H1 (cell line): ENCODE results near the gene PTRH1. TPM values are rescaled to one million over a fixed set of nuclear protein-coding genes. Genes with fewer than 3 reads are reported as not detected.

ENCODE experiments used
- CTCF ChIA-PET: fragments of 300-600 bp; sonication (Branson Sonifier 250); formaldehyde crosslinking; loops from one replicate; lab custom pipeline; 2021; ENCODE audit not compliant: partially characterized antibody; lab: Charles Lee
- POLR2A ChIA-PET: fragments of 300-600 bp; sonication (Branson Sonifier 250); formaldehyde crosslinking; loops from one replicate; lab custom pipeline; 2021; ENCODE audit warnings: inconsistent platforms; ENCODE audit not compliant: partially characterized antibody; lab: Charles Lee
- DNase-seq, 2 experiments: peaks; one replicate each; pipeline versions ENCODE4 v3.0.0 to v3.0.0-alpha.2; 2010 to 2022; ENCODE audit warnings: low spot score in 2 of 2, low read depth in 1 of 2, mixed read lengths in 1 of 2
- FAIRE-seq: peaks from 2 replicates; lab custom pipeline; 2011; peaks lifted over from hg19 to GRCh38; lab: Jason Lieb, UNC
- H2AFZ ChIP-seq: 2 replicates; pipeline ENCODE4 v1.8.1; 2012; ENCODE audit warnings: low read length, inconsistent platforms
- H2AK5ac ChIP-seq: 2 replicates; pipeline ENCODE4 v1.6.1; 2013; ENCODE audit warnings: low read depth, low read length
- H2BK120ac ChIP-seq: replicated peaks from 2 replicates; pipeline ENCODE3; 2013; ENCODE audit warnings: low read depth, low read length, inconsistent platforms
- H2BK12ac ChIP-seq: 2 replicates; pipeline ENCODE4 v1.6.1; 2013; ENCODE audit warnings: low read depth, low read length
- H2BK15ac ChIP-seq: 2 replicates; pipeline ENCODE4 v1.6.1; 2013; ENCODE audit warnings: low read length
- H2BK20ac ChIP-seq: 2 replicates; pipeline ENCODE4 v1.6.1; 2013; ENCODE audit warnings: low read length
- H2BK5ac ChIP-seq: 2 replicates; pipeline ENCODE4 v1.6.1; 2013; ENCODE audit warnings: low read depth, low read length
- H3K14ac ChIP-seq: 2 replicates; pipeline ENCODE4 v1.6.1; 2013; ENCODE audit warnings: inconsistent platforms; ENCODE audit not compliant: insufficient read length
- H3K18ac ChIP-seq: 2 replicates; pipeline ENCODE4 v1.6.1; 2013; ENCODE audit warnings: low read length; ENCODE audit errors: extremely low read depth
- H3K23ac ChIP-seq: 2 replicates; pipeline ENCODE4 v1.6.1; 2013; ENCODE audit warnings: inconsistent platforms; ENCODE audit not compliant: insufficient read length
- H3K23me2 ChIP-seq: 2 replicates; pipeline ENCODE4 v1.6.1; 2013; ENCODE audit warnings: low read depth, low read length
- H3K27ac ChIP-seq: 2 replicates; pipeline ENCODE4 v1.6.1; 2011; ENCODE audit warnings: low read depth, low read length, inconsistent platforms
- H3K27me3 ChIP-seq, 4 experiments: replicated peaks in 1 of 4; 1 replicate in 1 of 4; 2 replicates in 3 of 4; pipeline versions ENCODE4 v1.6.1 to v1.8.1; 2011 to 2013; ENCODE audit warnings: low read length in 3 of 4, mild to moderate bottlenecking in 3 of 4, inconsistent platforms in 2 of 4, mixed read lengths in 2 of 4, moderate library complexity in 1 of 4; ENCODE audit not compliant: control insufficient read depth in 3 of 4, insufficient read depth in 3 of 4; ENCODE audit errors: extremely low read depth in 1 of 4
- H3K36me3 ChIP-seq, 4 experiments: 2 replicates each; pipeline versions ENCODE4 v1.6.1 to v1.8.1; 2011 to 2013; ENCODE audit warnings: mild to moderate bottlenecking in 4 of 4, low read length in 3 of 4, moderate library complexity in 2 of 4, control low read depth in 1 of 4, inconsistent platforms in 1 of 4; ENCODE audit not compliant: insufficient read depth in 4 of 4, control insufficient read depth in 2 of 4
- H3K4ac ChIP-seq: replicated peaks from 2 replicates; pipeline ENCODE3; 2013; ENCODE audit warnings: low read length, low read depth, mixed read lengths, inconsistent platforms; ENCODE audit not compliant: insufficient read length
- H3K4me1 ChIP-seq, 4 experiments: replicated peaks in 1 of 4; 1 replicate in 1 of 4; 2 replicates in 3 of 4; pipeline versions ENCODE4 v1.6.1 to v1.8.1; 2011 to 2013; ENCODE audit warnings: low read length in 3 of 4, inconsistent platforms in 2 of 4, mixed read lengths in 1 of 4; ENCODE audit not compliant: insufficient read depth in 4 of 4, control insufficient read depth in 3 of 4
- H3K4me2 ChIP-seq, 2 experiments: 2 replicates each; pipeline versions ENCODE4 v1.6.1 to v1.8.1; 2011 to 2013; ENCODE audit warnings: low read depth in 2 of 2, low read length in 2 of 2, control low read depth in 1 of 2, inconsistent platforms in 1 of 2, mild to moderate bottlenecking in 1 of 2; ENCODE audit not compliant: insufficient read depth in 1 of 2
- H3K4me3 ChIP-seq, 4 experiments: fragments of 200-600, 300-600 bp in 1 of 4; sonication (generic), shearing (Covaris generic), sonication (Bioruptor Twin) in 1 of 4; 2 replicates each; pipeline versions ENCODE4 v1.5.1 to v1.8.1; 2011 to 2016; ENCODE audit warnings: low read length in 4 of 4, low read depth in 3 of 4, control low read depth in 2 of 4, inconsistent platforms in 2 of 4, mild to moderate bottlenecking in 2 of 4, mixed read lengths in 1 of 4, moderate library complexity in 1 of 4; ENCODE audit not compliant: insufficient read depth in 2 of 4; ENCODE audit errors: extremely low read depth in 1 of 4
- H3K56ac ChIP-seq: replicated peaks from 2 replicates; pipeline ENCODE3; 2013; ENCODE audit warnings: low read depth, mild to moderate bottlenecking, mixed read lengths, low read length, inconsistent platforms; ENCODE audit not compliant: insufficient read length
- H3K79me1 ChIP-seq: 2 replicates; pipeline ENCODE4 v1.6.1; 2013; ENCODE audit warnings: low read depth, low read length, control low read depth
- H3K79me2 ChIP-seq, 2 experiments: 2 replicates each; pipeline versions ENCODE4 v1.6.1 to v1.8.1; 2012 to 2013; ENCODE audit warnings: low read length in 2 of 2, mild to moderate bottlenecking in 2 of 2, inconsistent platforms in 1 of 2; ENCODE audit not compliant: insufficient read depth in 2 of 2, control insufficient read depth in 1 of 2
- H3K9ac ChIP-seq, 4 experiments: replicated peaks in 1 of 4; 1 replicate in 1 of 4; 2 replicates in 3 of 4; pipeline versions ENCODE4 v1.6.1 to v1.8.1; 2011 to 2013; ENCODE audit warnings: low read depth in 3 of 4, low read length in 3 of 4, control low read depth in 2 of 4, mild to moderate bottlenecking in 2 of 4, moderate library complexity in 2 of 4, inconsistent platforms in 1 of 4; ENCODE audit errors: extremely low read depth in 1 of 4
- H3K9me3 ChIP-seq, 2 experiments: 2 replicates each; pipeline versions ENCODE4 v1.6.1 to v1.8.1; 2012 to 2013; ENCODE audit warnings: mild to moderate bottlenecking in 2 of 2, moderate library complexity in 2 of 2, control low read depth in 1 of 2, inconsistent platforms in 1 of 2, low read depth in 1 of 2, low read length in 1 of 2, mixed read lengths in 1 of 2; ENCODE audit not compliant: insufficient read depth in 2 of 2
- H4K20me1 ChIP-seq, 2 experiments: replicated peaks in 1 of 2; 2 replicates each; pipeline versions ENCODE3 to v1.8.1; 2011 to 2013; ENCODE audit warnings: inconsistent platforms in 2 of 2, low read length in 2 of 2, mild to moderate bottlenecking in 1 of 2; ENCODE audit not compliant: insufficient read depth in 2 of 2, control insufficient read depth in 1 of 2
- H4K5ac ChIP-seq: 2 replicates; pipeline ENCODE4 v1.6.1; 2013; ENCODE audit warnings: low read length, low read depth, mixed read lengths, inconsistent platforms; ENCODE audit not compliant: insufficient read length
- H4K8ac ChIP-seq: 2 replicates; pipeline ENCODE4 v1.8.0; 2013; ENCODE audit warnings: mild to moderate bottlenecking, moderate library complexity, low read length, inconsistent platforms; ENCODE audit not compliant: insufficient read depth; ENCODE audit errors: extremely low read depth
- H4K91ac ChIP-seq: replicated peaks from 2 replicates; pipeline ENCODE3; 2013; ENCODE audit warnings: low read length, mixed read lengths, inconsistent platforms; ENCODE audit not compliant: insufficient read length
- CEBPB ChIP-seq: IDR thresholded peaks from 2 replicates; pipeline ENCODE4 v1.6.1; 2012; ENCODE audit warnings: low read depth, low read length
- JUND ChIP-seq: IDR thresholded peaks from 2 replicates; pipeline ENCODE4 v1.6.1; 2011; ENCODE audit warnings: mild to moderate bottlenecking, improper control_type of control experiment, low read length
- NANOG ChIP-seq: IDR thresholded peaks from 2 replicates; pipeline ENCODE4 v1.6.1; 2011; ENCODE audit warnings: low read length, low read depth, mild to moderate bottlenecking, inconsistent platforms; ENCODE audit not compliant: insufficient read depth, poor library complexity, severe bottlenecking
- PHF8 ChIP-seq: fragments of 200-600 bp; sonication (generic); conservative IDR thresholded peaks from 2 replicates; pipeline ENCODE4 v1.7.1; 2012; ENCODE audit warnings: low read depth, mild to moderate bottlenecking, inconsistent platforms, low read length, moderate library complexity
- WGBS, 2 experiments: shearing (Covaris generic) in 1 of 2; methylation state at CpG; one replicate each; pipeline versions ENCODE4 v1.1.6 to v1.1.7; 2013 to 2015; ENCODE audit warnings: low lambda C conversion rate in 2 of 2, mixed read lengths in 2 of 2, inconsistent platforms in 1 of 2, low coverage in 1 of 2, missing lambda C conversion rate in 1 of 2; ENCODE audit not compliant: insufficient replicate concordance in 2 of 2, insufficient coverage in 1 of 2, insufficient read length in 1 of 2; ENCODE audit errors: extremely low coverage in 1 of 2, missing lambda C conversion rate in 1 of 2; 5-methylcytosine and 5-hydroxymethylcytosine counted together
- polyA plus RNA-seq, 7 experiments: library from polyadenylated mRNA; depleted of rRNA in 3 of 7; stranded (reverse) in 5 of 7; unstranded in 2 of 7; fragments of >200 nt in 5 of 7; fragments of 200-250 nt in 2 of 7; gene quantifications; 1 replicate in 5 of 7; 2 replicates in 1 of 7; 4 replicates in 1 of 7; pipeline versions ENCODE4 v1.2.1 to v1.2.3, GENCODE V29; 2011 to 2013; ENCODE audit warnings: missing spikeins in 2 of 7, mixed read lengths in 2 of 7
- total RNA-seq: library from RNA; stranded (reverse); fragmentation: NEBNext Ultra II Directional; extraction: Animal tissue kit (Norgen Biotek cat#: 25700); gene quantifications from 2 replicates; pipeline ENCODE4 v1.2.1, GENCODE V29; 2021

Gene PTRH1
- total and polyA plus RNA-seq, 2 of the 8 experiments (the other 6 are each of a cell fraction or from before 2014, with no cell fraction given): 11.1 to 19.8 TPM

DNA sequence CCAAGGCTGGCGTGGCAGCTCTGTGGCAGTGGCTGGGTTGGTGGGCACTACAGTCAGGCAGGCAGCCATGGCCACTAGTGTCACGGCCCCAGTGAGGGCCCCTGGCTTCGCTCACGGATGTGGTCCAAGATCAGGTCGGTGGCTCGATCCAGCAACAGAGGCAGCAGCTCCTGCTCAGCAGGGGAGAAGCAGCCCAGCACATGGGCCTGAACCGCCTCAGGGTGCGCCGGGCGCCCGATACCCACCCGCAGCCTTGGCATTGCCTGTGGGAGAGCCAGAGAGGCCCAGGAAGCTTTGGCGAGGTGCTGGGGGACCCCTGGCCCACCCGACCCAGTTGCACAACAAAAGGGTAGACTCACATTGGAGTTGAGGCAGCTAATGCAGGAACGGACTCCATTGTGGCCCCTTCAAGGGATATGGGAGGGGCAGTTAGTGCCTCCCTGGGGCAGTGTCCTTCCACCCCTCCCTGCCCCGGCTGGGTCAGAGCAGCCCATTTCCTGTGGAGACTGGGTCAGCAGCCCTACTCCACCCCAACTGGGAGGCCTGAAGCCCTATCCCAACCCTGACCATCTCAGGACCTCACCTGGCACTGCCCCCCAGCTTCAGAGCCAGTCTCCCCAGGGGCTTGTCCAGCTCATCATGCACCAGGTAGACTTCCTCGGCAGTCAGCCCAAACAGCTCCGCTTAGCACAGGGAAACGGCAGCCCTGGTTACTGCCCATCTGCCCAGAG, 1.3 kb downstream of the PTRH1 start:
- no peak for FAIRE-seq
- H3K4me1 ChIP-seq: peaks cover 0 to 28% (median 20%) of the 10 kb centered on the region in 4 experiments; a peak in 6 of 7 replicates
- H3K9me3 ChIP-seq: no peaks in the 10 kb centered on the region
- no peak overlapping the region for H3K27ac ChIP-seq
- peak overlapping the region; percentile 75; the same call in 1 of the 2 replicates for H2AK5ac ChIP-seq
- ChIA-PET CTCF (interaction anchor here (0.6 to 3.3 kb wide), 8 partner anchors 12 to 1512 kb away, joined by 3 to 24 read pairs (median 3); partner anchors contain the start of genes CDK9 and TOR2A), POLR2A (interaction anchor here (1.0 to 2.7 kb wide), 4 partner anchors 8 to 263 kb away, joined by 3 to 17 read pairs (median 8); partner anchors contain the start of genes CFAP157, LRSAM1 and RPL12)
- no peak for TF ChIP-seq NANOG
- no peak for TF ChIP-seq PHF8
- no peak for TF ChIP-seq JUND
- no peak for TF ChIP-seq CEBPB
- no peak overlapping the region for H3K18ac ChIP-seq
- H3K23me2 ChIP-seq: peaks cover 10% of the 10 kb centered on the region; the same call in 1 of the 2 replicates
- no peak overlapping the region for H3K56ac ChIP-seq
- no peaks in the 10 kb centered on the region; the same call in 1 of the 2 replicates for H3K79me1 ChIP-seq
- no peak overlapping the region for H3K14ac ChIP-seq
- no peak overlapping the region for H4K91ac ChIP-seq
- no peak for DNase-seq
- H3K4me2 ChIP-seq: peak overlapping the region; percentile 59 to 66
- no peak overlapping the region for H2BK12ac ChIP-seq
- peaks cover 0 to 3% of the 10 kb centered on the region in 2 experiments for H4K20me1 ChIP-seq
- H2BK120ac ChIP-seq: no peak overlapping the region
- no peak overlapping the region for H2BK20ac ChIP-seq
- no peak overlapping the region for H4K5ac ChIP-seq
- peak overlapping the region; percentile 11; the same call in 1 of the 2 replicates for H4K8ac ChIP-seq
- no peaks in the 10 kb centered on the region for H3K36me3 ChIP-seq
- no peak overlapping the region for H3K9ac ChIP-seq
- peak overlapping the region in 3 of 4 experiments; percentile 22 to 64 (median 48); a peak in 4 of 8 replicates for H3K4me3 ChIP-seq
- H3K79me2 ChIP-seq: no peaks in the 10 kb centered on the region
- no peak overlapping the region for H3K23ac ChIP-seq
- H3K27me3 ChIP-seq: 0 out of 7 replicates have a peak, but pooled peaks cover 0 to 2% (median 0%) of the 10 kb centered on the region in 4 experiments
- no peak overlapping the region for H3K4ac ChIP-seq
- WGBS, 2 experiments: 86% methylated on average over 19 of the region's 19 CpGs; no CpG with 5 or more reads in 1 of the 2 experiments
- H2BK15ac ChIP-seq: no peak overlapping the region; the same call in 1 of the 2 replicates
- H2AFZ ChIP-seq: no peak overlapping the region
- no peak overlapping the region for H2BK5ac ChIP-seq
